Body of pancreas (tissue), 4 donors: ENCODE data around the gene VWDE.

ENCODE experiments used
- CTCF ChIP-seq, 7 experiments: fragments of 450-650 bp in 4 of 7; fragments of 200-600 bp in 3 of 7; sonication (generic) in 3 of 7; IDR thresholded peaks; one replicate each; pipeline ENCODE4 v1.5.1; 2016 to 2019; ENCODE audit warnings: antibody characterized with exemption in 7 of 7
- POLR2A ChIP-seq, 3 donors: fragments of 450-650 bp; IDR thresholded peaks; one replicate each; pipeline ENCODE4 v1.6.1; 2016; ENCODE audit warnings: antibody characterized with exemption in 3 of 3, mild to moderate bottlenecking in 2 of 3

- TF ChIP-seq POLR2A (IDR thresholded peaks at IDR 0.05) (no peak), CTCF (IDR thresholded peaks at IDR 0.05) (no peak)
Observed at GRCh38 chr7:12436896-12437535, 33.4 kb upstream of the VWDE start.
